SKM-1 treated with dmso at 0.1 percent for 144 hours (cell line): ENCODE data around the gene FAM120B.

ENCODE experiments used
- DNase-seq: peaks from one replicate; lab custom pipeline; 2025; ENCODE audit not compliant: unreplicated experiment; lab: John Stamatoyannopoulos, UW

The FAM120B gene

DNA sequence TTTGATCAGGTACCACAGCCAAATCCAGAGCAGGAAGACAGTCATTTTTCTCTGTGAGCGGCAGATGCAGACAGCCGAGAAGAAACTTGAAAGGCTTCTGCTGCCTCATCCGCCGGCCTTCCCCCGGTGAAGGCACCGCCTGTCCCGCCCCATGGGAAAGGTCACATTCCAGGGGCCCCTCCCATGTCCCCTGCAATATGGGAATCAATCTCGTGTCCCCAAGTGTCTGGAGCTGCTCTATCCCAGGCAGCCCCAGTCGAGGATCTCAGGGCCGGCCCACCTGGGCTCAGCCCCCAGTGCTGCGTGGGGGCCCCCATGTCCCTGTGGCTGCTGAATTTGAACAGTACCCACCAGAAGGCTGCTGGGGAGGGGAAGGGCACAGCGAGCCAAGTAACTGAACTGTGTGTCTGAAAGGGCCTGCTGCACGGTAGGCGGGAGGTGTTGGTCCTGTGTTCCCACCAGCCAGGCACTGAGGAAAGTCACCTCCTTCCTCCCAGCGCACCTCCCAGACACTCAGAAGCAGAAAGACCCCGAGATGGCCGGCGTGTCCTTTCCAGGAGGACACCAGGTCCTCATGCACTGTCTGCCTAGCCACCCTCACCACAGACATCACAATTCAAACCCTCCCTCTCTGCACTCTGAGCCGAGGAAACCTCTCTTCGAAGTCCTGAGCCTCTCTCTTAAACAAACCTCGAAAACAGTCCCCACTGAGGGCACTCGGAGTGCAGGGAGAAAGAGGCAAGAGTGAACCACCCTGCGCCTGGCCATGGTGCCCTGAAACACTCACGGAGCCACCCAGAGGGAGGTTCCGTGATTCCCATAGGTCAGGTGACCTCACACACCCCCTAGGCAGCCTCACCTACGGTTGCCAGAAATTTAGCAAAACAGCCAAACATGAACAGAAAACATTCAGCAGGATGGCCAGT, 147.3 kb downstream of the FAM120B start:
- no peak for DNase-seq

DNA sequence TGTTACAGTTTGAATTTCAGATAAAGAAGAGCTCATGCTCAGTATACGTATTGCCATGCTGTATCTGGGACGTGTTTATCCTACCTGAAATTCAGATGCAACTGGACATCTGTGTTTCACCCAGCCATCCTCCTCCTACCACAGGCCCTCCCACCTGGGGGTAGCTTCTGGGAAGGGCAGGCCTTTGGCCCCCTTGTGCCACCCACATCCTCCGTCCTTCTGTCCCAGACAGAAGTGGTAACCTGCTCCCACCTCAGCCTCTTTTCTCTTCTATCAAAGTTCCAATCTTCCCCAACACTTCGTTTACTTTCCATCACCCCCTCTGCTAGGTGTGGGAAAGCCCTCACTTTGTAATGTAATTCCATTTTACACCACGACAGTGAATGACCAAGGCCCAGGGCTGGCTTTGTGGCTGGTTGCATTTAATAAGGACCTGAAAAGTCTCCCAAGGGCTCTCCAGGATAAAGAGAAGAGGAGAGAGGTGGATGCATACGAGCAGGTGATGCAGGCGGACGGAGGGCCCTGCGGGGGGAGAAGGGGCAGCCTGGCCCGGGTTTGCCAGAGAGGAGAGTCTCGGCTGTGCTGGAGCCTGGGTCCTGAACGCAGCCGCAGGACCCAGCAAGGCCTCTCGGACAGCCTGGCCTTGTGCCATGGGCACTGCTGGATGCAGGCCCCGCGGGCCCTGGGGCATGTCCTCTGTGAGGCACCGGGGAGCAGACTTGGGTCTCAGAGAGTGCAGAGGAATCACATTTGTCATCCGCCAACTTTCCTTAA, 148.1 kb downstream of the FAM120B start:
- no peak for DNase-seq

DNA sequence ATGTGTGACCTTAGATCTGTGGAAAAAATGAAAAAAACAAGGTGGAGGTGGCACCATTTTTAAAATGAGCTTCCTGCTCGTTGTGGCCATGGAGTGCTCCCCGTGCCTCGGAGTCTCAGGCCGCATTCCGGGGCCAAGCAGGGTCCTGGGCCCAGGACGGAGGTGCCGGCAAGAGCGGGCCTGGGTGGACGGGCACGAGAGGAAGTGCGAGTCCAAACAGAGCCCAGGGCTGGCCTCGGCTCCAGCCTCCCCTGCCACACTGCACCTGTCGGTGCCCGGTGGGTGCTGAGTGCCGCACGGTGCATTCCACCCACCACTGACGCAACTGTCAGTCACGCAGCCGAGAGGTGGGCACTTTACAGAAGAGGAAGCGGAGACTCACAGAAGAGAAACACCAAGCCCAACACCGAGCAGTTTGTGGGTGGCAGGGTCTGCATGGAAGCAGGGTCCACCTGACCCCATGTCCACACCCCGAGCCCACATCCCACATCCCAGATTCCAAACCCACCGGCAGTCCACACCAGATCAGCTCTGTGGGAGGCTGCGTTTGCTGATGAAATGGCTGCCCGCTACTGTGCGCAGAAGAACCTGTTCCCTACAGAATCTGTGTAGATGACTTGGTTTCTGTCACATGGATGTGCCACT, 148.9 kb downstream of the FAM120B start:
- no peak for DNase-seq

GRCh38 chr6:170456334-170456733, 149.8 kb downstream of the FAM120B start:
- DNase-seq, result no peak
